Neural cell (in vitro differentiated cells): ENCODE results near the gene ERVV-1. TPM values are rescaled to one million over a fixed set of nuclear protein-coding genes. Genes with fewer than 3 reads are reported as not detected.
A peak's percentile ranks its signal among the peaks of the same experiment; 100 is the strongest.

Source experiments
- H2AFZ ChIP-seq: fragments of 200-600, 300-800 bp; sonication (generic), shearing (Covaris generic); 2 replicates; pipeline ENCODE4 v1.6.0; 2014; ENCODE audit warnings: low read depth, mild to moderate bottlenecking, antibody characterized with exemption, low read length, moderate library complexity
- H3F3A ChIP-seq: fragments of 200-600 bp; shearing (Covaris generic); 2 replicates; pipeline ENCODE4 v1.6.1; 2016; ENCODE audit warnings: mild to moderate bottlenecking, moderate library complexity, mixed read lengths, antibody characterized with exemption, low read length; ENCODE audit not compliant: insufficient read depth, poor library complexity, severe bottlenecking
- H3K27ac ChIP-seq: fragments of 200-600, 300-800 bp; sonication (generic), shearing (Covaris generic); 2 replicates; pipeline ENCODE4 v1.5.1; 2014; ENCODE audit warnings: mild to moderate bottlenecking, low read length, moderate library complexity
- H3K27me3 ChIP-seq: fragments of 300-800, 200-600 bp; sonication (generic), shearing (Covaris generic); 2 replicates; pipeline ENCODE4 v1.6.0; 2014; ENCODE audit warnings: mild to moderate bottlenecking, low read depth, low read length, moderate library complexity; ENCODE audit not compliant: insufficient read depth
- H3K36me3 ChIP-seq: fragments of 300-800, 200-600 bp; sonication (generic), shearing (Covaris generic); 2 replicates; pipeline ENCODE4 v1.5.1; 2014; ENCODE audit warnings: mild to moderate bottlenecking, antibody characterized with exemption, low read length, moderate library complexity; ENCODE audit not compliant: insufficient read depth
- H3K4me2 ChIP-seq: fragments of 300-800, 200-600 bp; sonication (generic), shearing (Covaris generic); 2 replicates; pipeline ENCODE4 v1.6.0; 2014; ENCODE audit warnings: mild to moderate bottlenecking, low read length
- H3K4me3 ChIP-seq: fragments of 300-800, 200-600 bp; sonication (generic), shearing (Covaris generic); 2 replicates; pipeline ENCODE4 v1.5.1; 2014; ENCODE audit warnings: mild to moderate bottlenecking, low read length, moderate library complexity
- H3K79me2 ChIP-seq: fragments of 200-600 bp; shearing (Covaris generic); replicated peaks from 2 replicates; pipeline ENCODE4 v1.6.0; 2014; ENCODE audit warnings: mild to moderate bottlenecking, low read length, moderate library complexity; ENCODE audit not compliant: insufficient read depth
- H3K9ac ChIP-seq: fragments of 300-800, 200-600 bp; sonication (generic), shearing (Covaris generic); 2 replicates; pipeline ENCODE4 v1.6.1; 2016; ENCODE audit warnings: mild to moderate bottlenecking, low read length, mixed read lengths
- H3K9me2 ChIP-seq: fragments of 200-600 bp; shearing (Covaris generic); 2 replicates; pipeline ENCODE4 v1.6.1; 2016; ENCODE audit warnings: mild to moderate bottlenecking, low read length, mixed read lengths; ENCODE audit not compliant: insufficient read depth
- H3K9me3 ChIP-seq: fragments of 200-600, 300-800 bp; sonication (generic), shearing (Covaris generic); 2 replicates; pipeline ENCODE4 v1.6.1; 2016; ENCODE audit warnings: mild to moderate bottlenecking, mixed run types, low read length, moderate library complexity, mixed read lengths
- H4K20me1 ChIP-seq: fragments of 200-600 bp; shearing (Covaris generic); 2 replicates; pipeline ENCODE4 v1.6.1; 2016; ENCODE audit warnings: mild to moderate bottlenecking, mixed run types; ENCODE audit not compliant: insufficient read depth
- EP300 ChIP-seq: fragments of 450-650 bp; conservative IDR thresholded peaks from 2 replicates; pipeline ENCODE4 v1.6.1; 2014; ENCODE audit warnings: antibody characterized with exemption, mild to moderate bottlenecking, moderate library complexity; ENCODE audit not compliant: poor library complexity, severe bottlenecking
- EZH2 ChIP-seq: fragments of 200-600, 300-800 bp; shearing (Covaris generic), sonication (generic); IDR thresholded peaks from 2 replicates; pipeline ENCODE4 v1.6.1; 2014; ENCODE audit warnings: antibody characterized with exemption, low read length, borderline replicate concordance, mild to moderate bottlenecking; ENCODE audit not compliant: insufficient read depth, poor library complexity, severe bottlenecking
- MXI1 ChIP-seq: fragments of 450-650 bp; conservative IDR thresholded peaks from 2 replicates; pipeline ENCODE4 v1.6.1; 2014; ENCODE audit warnings: antibody characterized with exemption, mild to moderate bottlenecking; ENCODE audit not compliant: poor library complexity, severe bottlenecking
- POLR2AphosphoS5 ChIP-seq: IDR thresholded peaks from 2 replicates; pipeline ENCODE4 v1.6.1; 2012
- RAD21 ChIP-seq: fragments of 450-650 bp; conservative IDR thresholded peaks from 2 replicates; pipeline ENCODE4 v1.6.1; 2014; ENCODE audit warnings: antibody characterized with exemption, mild to moderate bottlenecking, moderate library complexity
- SMC3 ChIP-seq: fragments of 450-650 bp; conservative IDR thresholded peaks from 2 replicates; pipeline ENCODE4 v1.6.1; 2014; ENCODE audit warnings: antibody characterized with exemption, mild to moderate bottlenecking, moderate library complexity; ENCODE audit not compliant: poor library complexity
- TAF1 ChIP-seq: IDR thresholded peaks from 2 replicates; pipeline ENCODE4 v1.6.1; 2012; ENCODE audit warnings: low read depth
- polyA plus RNA-seq: library from polyadenylated mRNA; depleted of rRNA; stranded (reverse); fragments of >200 nt; gene quantifications from 2 replicates; pipeline ENCODE4 v1.2.3, GENCODE V29; 2014
- TF ChIP-seq, protein P1 (sequence below): IDR thresholded peaks from 2 replicates; pipeline ENCODE4 v1.6.1; 2012; ENCODE audit warnings: borderline replicate concordance
- TF ChIP-seq, protein P2 (sequence below): fragments of 450-650 bp; IDR thresholded peaks from 2 replicates; pipeline ENCODE4 v1.5.1; 2014; ENCODE audit warnings: antibody characterized with exemption, mild to moderate bottlenecking, moderate library complexity; ENCODE audit not compliant: poor library complexity, severe bottlenecking

Gene ERVV-1
- polyA plus RNA-seq, 1 donor from 2014 or later = not detected

DNA sequence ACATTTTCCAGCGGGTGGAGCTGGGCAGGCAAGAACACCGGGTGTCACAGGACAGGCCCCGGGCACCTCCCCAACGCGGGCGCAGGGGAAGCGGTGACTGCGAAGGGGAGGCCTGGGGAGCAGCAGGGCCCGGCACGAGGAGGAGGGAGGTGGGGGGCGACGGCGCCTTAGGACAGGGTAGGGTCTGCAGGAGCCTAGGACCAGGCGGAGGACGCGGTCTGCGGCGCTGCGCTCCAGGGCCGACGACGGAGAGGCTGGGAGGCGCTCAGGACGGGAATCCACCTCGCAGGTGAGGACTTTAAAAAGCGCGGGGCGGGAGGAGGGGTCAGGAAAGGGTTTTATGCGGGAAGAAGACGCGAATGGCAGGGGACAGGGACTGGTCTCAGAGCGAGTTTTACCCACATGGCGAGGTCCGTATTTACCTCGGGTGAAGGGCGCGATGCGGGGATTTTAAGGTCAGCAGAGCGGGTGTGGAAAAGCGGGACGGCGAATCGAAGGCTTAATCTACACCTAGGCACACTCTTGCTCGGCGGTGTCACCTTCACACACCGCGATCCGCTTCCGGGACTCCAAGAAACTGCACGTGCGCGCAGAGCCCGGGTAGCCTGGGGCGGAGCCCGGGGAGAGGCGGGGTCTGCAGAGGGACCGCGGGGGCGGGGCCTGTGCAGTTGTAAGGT lies 44.3 kb downstream of the ERVV-1 start:
- TF ChIP-seq EZH2 = no peak
- TF ChIP-seq, protein P1, sequence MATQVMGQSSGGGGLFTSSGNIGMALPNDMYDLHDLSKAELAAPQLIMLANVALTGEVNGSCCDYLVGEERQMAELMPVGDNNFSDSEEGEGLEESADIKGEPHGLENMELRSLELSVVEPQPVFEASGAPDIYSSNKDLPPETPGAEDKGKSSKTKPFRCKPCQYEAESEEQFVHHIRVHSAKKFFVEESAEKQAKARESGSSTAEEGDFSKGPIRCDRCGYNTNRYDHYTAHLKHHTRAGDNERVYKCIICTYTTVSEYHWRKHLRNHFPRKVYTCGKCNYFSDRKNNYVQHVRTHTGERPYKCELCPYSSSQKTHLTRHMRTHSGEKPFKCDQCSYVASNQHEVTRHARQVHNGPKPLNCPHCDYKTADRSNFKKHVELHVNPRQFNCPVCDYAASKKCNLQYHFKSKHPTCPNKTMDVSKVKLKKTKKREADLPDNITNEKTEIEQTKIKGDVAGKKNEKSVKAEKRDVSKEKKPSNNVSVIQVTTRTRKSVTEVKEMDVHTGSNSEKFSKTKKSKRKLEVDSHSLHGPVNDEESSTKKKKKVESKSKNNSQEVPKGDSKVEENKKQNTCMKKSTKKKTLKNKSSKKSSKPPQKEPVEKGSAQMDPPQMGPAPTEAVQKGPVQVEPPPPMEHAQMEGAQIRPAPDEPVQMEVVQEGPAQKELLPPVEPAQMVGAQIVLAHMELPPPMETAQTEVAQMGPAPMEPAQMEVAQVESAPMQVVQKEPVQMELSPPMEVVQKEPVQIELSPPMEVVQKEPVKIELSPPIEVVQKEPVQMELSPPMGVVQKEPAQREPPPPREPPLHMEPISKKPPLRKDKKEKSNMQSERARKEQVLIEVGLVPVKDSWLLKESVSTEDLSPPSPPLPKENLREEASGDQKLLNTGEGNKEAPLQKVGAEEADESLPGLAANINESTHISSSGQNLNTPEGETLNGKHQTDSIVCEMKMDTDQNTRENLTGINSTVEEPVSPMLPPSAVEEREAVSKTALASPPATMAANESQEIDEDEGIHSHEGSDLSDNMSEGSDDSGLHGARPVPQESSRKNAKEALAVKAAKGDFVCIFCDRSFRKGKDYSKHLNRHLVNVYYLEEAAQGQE = no peak
- TF ChIP-seq, protein P2, sequence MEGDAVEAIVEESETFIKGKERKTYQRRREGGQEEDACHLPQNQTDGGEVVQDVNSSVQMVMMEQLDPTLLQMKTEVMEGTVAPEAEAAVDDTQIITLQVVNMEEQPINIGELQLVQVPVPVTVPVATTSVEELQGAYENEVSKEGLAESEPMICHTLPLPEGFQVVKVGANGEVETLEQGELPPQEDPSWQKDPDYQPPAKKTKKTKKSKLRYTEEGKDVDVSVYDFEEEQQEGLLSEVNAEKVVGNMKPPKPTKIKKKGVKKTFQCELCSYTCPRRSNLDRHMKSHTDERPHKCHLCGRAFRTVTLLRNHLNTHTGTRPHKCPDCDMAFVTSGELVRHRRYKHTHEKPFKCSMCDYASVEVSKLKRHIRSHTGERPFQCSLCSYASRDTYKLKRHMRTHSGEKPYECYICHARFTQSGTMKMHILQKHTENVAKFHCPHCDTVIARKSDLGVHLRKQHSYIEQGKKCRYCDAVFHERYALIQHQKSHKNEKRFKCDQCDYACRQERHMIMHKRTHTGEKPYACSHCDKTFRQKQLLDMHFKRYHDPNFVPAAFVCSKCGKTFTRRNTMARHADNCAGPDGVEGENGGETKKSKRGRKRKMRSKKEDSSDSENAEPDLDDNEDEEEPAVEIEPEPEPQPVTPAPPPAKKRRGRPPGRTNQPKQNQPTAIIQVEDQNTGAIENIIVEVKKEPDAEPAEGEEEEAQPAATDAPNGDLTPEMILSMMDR = no peak
- no peak for TF ChIP-seq POLR2AphosphoS5
- TF ChIP-seq SMC3 = no peak
- TF ChIP-seq MXI1 = no peak
- TF ChIP-seq TAF1 = no peak
- TF ChIP-seq EP300 = no peak
- TF ChIP-seq RAD21 = no peak
- no peak overlapping the region for H3K4me2 ChIP-seq
- H4K20me1 ChIP-seq = no peaks in the 10 kb centered on the region
- no peaks in the 10 kb centered on the region for H3F3A ChIP-seq
- H3K4me3 ChIP-seq = peak overlapping the region; percentile 59
- H2AFZ ChIP-seq = no peak overlapping the region
- H3K79me2 ChIP-seq = no peaks in the 10 kb centered on the region
- H3K9me2 ChIP-seq = no peaks in the 10 kb centered on the region
- no peaks in the 10 kb centered on the region for H3K36me3 ChIP-seq
- H3K27ac ChIP-seq = no peak overlapping the region
- peaks cover 2% of the 10 kb centered on the region for H3K9me3 ChIP-seq
- no peak overlapping the region for H3K9ac ChIP-seq
- peaks cover 10% of the 10 kb centered on the region for H3K27me3 ChIP-seq

Other genes with a start within 250 kb of the ERVV-1 start
- gene ZNF600, start 227.1 kb upstream of the ERVV-1 start, polyA plus RNA-seq = 0.59 TPM in 1 of 2 replicates, not detected in the other
- gene ZNF28, start 192.3 kb upstream of the ERVV-1 start, polyA plus RNA-seq = 10.0 and 15.4 TPM in 2 replicates
- gene ZNF468, start 156.3 kb upstream of the ERVV-1 start, polyA plus RNA-seq = 29.0 and 34.5 TPM in 2 replicates
- gene ZNF320, start 116.3 kb upstream of the ERVV-1 start, polyA plus RNA-seq = 35.7 and 53.5 TPM in 2 replicates
- 0.26 and 0.34 TPM in 2 replicates for gene ZNF888, start 90.5 kb upstream of the ERVV-1 start, polyA plus RNA-seq
- 0.10 and 1.5 TPM in 2 replicates for gene ZNF816, start 51.0 kb upstream of the ERVV-1 start, polyA plus RNA-seq
- not detected in 2 replicates for gene ERVV-2, start 30.8 kb downstream of the ERVV-1 start, polyA plus RNA-seq
- gene ZNF160, start 89.5 kb downstream of the ERVV-1 start, polyA plus RNA-seq = 28.1 and 38.8 TPM in 2 replicates
- 25.9 and 27.2 TPM in 2 replicates for gene ZNF415, start 119.0 kb downstream of the ERVV-1 start, polyA plus RNA-seq
- gene ZNF347, start 145.1 kb downstream of the ERVV-1 start, polyA plus RNA-seq = 7.4 and 7.7 TPM in 2 replicates
- gene ZNF665, start 179.4 kb downstream of the ERVV-1 start, polyA plus RNA-seq = 2.6 and 2.8 TPM in 2 replicates
- gene ZNF677, start 241.0 kb downstream of the ERVV-1 start, polyA plus RNA-seq = 35.4 and 39.4 TPM in 2 replicates
- not detected in 2 replicates for gene VN1R2, start 244.4 kb downstream of the ERVV-1 start, polyA plus RNA-seq